ENCODE data around the gene PAFAH2. TPM values are rescaled to one million over a fixed set of nuclear protein-coding genes. Genes with fewer than 3 reads are reported as not detected.

Gene PAFAH2
- total RNA-seq, 4 donors from 2014 or later, result 6.3 to 19.2 (median 9.3) TPM

GRCh38 chr1:25922971-25923552 is 74.8 kb downstream of the PAFAH2 start:
- no peaks in the 10 kb centered on the region for H3K36me3 ChIP-seq
- no peaks in the 10 kb centered on the region for H3K27me3 ChIP-seq
- H3K9me3 ChIP-seq, result no peaks in the 10 kb centered on the region
- peak overlapping the region; percentile 42 to 65 (median 58) for H3K4me3 ChIP-seq
- H3K27ac ChIP-seq, result peak overlapping the region; percentile 76 to 83 (median 80)
- H3K4me1 ChIP-seq, result peaks cover 0 to 38% (median 10%) of the 10 kb centered on the region in 4 donors
- peak in 1 of 2 donors; percentile 38 for DNase-seq (ENCODE audit: low spot score in 2 of 2)
- TF ChIP-seq EP300 (IDR thresholded peaks at IDR 0.05) (peak in 1 of 2 donors; percentile 45), POLR2A (IDR thresholded peaks at IDR 0.05) (no peak)
- 1 to 2% methylated on average over 20 to 22 of the region's 32 CpGs for WGBS, 2 donors

- H3K9me3 ChIP-seq, result no peaks in the 10 kb centered on the region
- WGBS, 2 donors, result 9 to 14% methylated on average over 15 to 31 of the region's 49 CpGs
- H3K36me3 ChIP-seq, result no peaks in the 10 kb centered on the region
- no peaks in the 10 kb centered on the region for H3K27me3 ChIP-seq
- peak overlapping the region; percentile 76 to 83 (median 80) for H3K27ac ChIP-seq
- H3K4me1 ChIP-seq, result peaks cover 0 to 33% (median 10%) of the 10 kb centered on the region in 4 donors
- no peak for TF ChIP-seq EP300 (IDR thresholded peaks at IDR 0.05)
- peak overlapping the region; percentile 42 to 65 (median 58) for H3K4me3 ChIP-seq
- no peak for DNase-seq (ENCODE audit: low spot score in 2 of 2)
Observed at GRCh38 chr1:25922056-25922970, 75.5 kb downstream of the PAFAH2 start.

GRCh38 chr1:25918615-25919014 is 79.2 kb downstream of the PAFAH2 start:
- Histone ChIP-seq H3K4me3 (no peak overlapping the region), H3K27me3 (no peaks in the 10 kb centered on the region), H3K4me1 (peaks cover 0 to 24% (median 10%) of the 10 kb centered on the region in 4 donors), H3K27ac (no peak overlapping the region), H3K9me3 (no peaks in the 10 kb centered on the region), H3K36me3 (no peaks in the 10 kb centered on the region)
- DNase-seq (ENCODE audit: low spot score in 2 of 2), result no peak
- 81 to 85% methylated on average over 11 of the region's 11 CpGs for WGBS, 2 donors
- no peak for TF ChIP-seq EP300 (IDR thresholded peaks at IDR 0.05)
- no peak for TF ChIP-seq POLR2A (IDR thresholded peaks at IDR 0.05)
- no peak for TF ChIP-seq CTCF (IDR thresholded peaks at IDR 0.05)

GRCh38 chr1:25917996-25918395 is 79.9 kb downstream of the PAFAH2 start:
- TF ChIP-seq POLR2A (IDR thresholded peaks at IDR 0.05), result no peak
- TF ChIP-seq CTCF (IDR thresholded peaks at IDR 0.05), result no peak
- no peak for TF ChIP-seq EP300 (IDR thresholded peaks at IDR 0.05)
- Histone ChIP-seq H3K27me3 (no peaks in the 10 kb centered on the region), H3K27ac (no peak overlapping the region), H3K4me3 (no peak overlapping the region), H3K4me1 (peaks cover 0 to 17% (median 10%) of the 10 kb centered on the region in 4 donors), H3K36me3 (no peaks in the 10 kb centered on the region), H3K9me3 (no peaks in the 10 kb centered on the region)
- DNase-seq (ENCODE audit: low spot score in 2 of 2), result no peak
- WGBS, 2 donors, result 26 to 38% methylated on average over 5 of the region's 5 CpGs

GRCh38 chr1:25916460-25916859 is 81.4 kb downstream of the PAFAH2 start:
- Histone ChIP-seq H3K9me3 (no peaks in the 10 kb centered on the region), H3K27me3 (no peaks in the 10 kb centered on the region), H3K4me1 (peaks cover 0 to 2% (median 0%) of the 10 kb centered on the region in 4 donors), H3K36me3 (no peaks in the 10 kb centered on the region), H3K4me3 (no peak overlapping the region), H3K27ac (no peak overlapping the region)
- 80 to 87% methylated on average over 2 of the region's 2 CpGs for WGBS, 2 donors
- no peak for DNase-seq (ENCODE audit: low spot score in 2 of 2)
- TF ChIP-seq POLR2A (IDR thresholded peaks at IDR 0.05), result no peak
- TF ChIP-seq CTCF (IDR thresholded peaks at IDR 0.05), result no peak
